Measurements from ENCODE around the gene CALCOCO1.

The CALCOCO1 gene

DNA sequence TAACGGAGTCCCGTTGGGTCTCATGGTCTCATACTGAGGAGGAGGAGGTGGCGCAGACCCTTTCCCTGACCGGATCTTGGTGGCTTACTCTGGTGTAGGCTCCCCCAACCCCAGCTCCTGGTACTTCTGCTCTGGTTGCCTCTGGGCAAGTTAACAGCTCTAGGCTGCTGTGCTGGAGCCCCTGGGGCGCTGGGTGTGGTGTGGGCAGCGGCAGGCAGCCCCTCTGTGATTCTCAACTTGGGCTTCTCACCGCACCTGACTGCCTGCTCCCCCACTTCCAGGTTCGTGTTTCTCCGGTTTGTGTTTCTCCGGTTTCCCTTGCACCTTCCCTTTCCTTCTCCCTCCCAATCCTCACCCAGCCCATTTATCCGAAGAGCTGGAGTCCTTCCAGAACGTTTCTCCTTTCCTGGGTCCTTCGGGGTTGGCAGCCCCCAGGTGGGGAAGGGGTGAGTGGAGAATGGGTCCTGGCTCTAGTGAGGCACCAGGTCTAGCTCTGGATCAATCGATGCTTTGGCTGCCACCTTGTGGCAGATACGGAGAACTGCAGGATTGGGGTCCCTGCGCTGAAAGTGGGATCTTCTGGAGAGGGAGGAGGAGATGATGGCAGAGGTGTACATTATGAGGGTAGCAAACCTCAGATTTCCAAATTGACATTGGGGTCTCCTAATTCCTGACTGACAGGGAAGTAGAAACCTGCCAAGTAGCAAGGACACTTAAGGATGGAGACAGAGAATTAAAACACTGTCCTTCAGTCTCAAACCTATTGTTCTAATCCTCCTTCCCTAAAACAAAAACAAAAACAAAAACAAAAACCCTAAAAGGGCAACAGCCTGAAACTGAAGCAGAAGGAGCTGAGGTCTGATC is 16.2 kb upstream of the CALCOCO1 start:
- H3K9me2 ChIP-seq (replicated peaks; ENCODE audit: control insufficient read depth, low read length), result no peaks in the 10 kb centered on the region
- peaks cover 42% of the 10 kb centered on the region for H3K27me3 ChIP-seq (ENCODE audit: control insufficient read depth, low read length)
- peak overlapping the region; percentile 64 for H3K4me2 ChIP-seq (ENCODE audit: low read length)
- H4K20me1 ChIP-seq (ENCODE audit: control insufficient read depth, insufficient read depth, low read depth, low read length), result no peaks in the 10 kb centered on the region
- H3K79me2 ChIP-seq (ENCODE audit: control insufficient read depth, low read length), result no peaks in the 10 kb centered on the region
- H3K9me3 ChIP-seq (ENCODE audit: control insufficient read depth, insufficient read depth, low read length), result no peaks in the 10 kb centered on the region
- H3K4me1 ChIP-seq (ENCODE audit: control insufficient read depth, low read length), result peaks cover 32% of the 10 kb centered on the region
- TF ChIP-seq EZH2phosphoT487 (IDR thresholded peaks at IDR 0.05; ENCODE audit: borderline replicate concordance, low read length), result no peak
- TF ChIP-seq, protein P1, sequence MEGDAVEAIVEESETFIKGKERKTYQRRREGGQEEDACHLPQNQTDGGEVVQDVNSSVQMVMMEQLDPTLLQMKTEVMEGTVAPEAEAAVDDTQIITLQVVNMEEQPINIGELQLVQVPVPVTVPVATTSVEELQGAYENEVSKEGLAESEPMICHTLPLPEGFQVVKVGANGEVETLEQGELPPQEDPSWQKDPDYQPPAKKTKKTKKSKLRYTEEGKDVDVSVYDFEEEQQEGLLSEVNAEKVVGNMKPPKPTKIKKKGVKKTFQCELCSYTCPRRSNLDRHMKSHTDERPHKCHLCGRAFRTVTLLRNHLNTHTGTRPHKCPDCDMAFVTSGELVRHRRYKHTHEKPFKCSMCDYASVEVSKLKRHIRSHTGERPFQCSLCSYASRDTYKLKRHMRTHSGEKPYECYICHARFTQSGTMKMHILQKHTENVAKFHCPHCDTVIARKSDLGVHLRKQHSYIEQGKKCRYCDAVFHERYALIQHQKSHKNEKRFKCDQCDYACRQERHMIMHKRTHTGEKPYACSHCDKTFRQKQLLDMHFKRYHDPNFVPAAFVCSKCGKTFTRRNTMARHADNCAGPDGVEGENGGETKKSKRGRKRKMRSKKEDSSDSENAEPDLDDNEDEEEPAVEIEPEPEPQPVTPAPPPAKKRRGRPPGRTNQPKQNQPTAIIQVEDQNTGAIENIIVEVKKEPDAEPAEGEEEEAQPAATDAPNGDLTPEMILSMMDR (IDR thresholded peaks at IDR 0.05; ENCODE audit: low read depth, low read length, poor library complexity, severe bottlenecking), result peak; percentile 97
- H3K36me3 ChIP-seq (ENCODE audit: control insufficient read depth, low read length), result no peaks in the 10 kb centered on the region
- H3K27ac ChIP-seq (ENCODE audit: low read depth, low read length), result no peak overlapping the region
- peak overlapping the region; percentile 48 for H3K4me3 ChIP-seq (ENCODE audit: low read length)
- peaks cover 4% of the 10 kb centered on the region; the same call in 1 of the 2 replicates for H3F3A ChIP-seq (ENCODE audit: control insufficient read depth, insufficient read depth)

DNA sequence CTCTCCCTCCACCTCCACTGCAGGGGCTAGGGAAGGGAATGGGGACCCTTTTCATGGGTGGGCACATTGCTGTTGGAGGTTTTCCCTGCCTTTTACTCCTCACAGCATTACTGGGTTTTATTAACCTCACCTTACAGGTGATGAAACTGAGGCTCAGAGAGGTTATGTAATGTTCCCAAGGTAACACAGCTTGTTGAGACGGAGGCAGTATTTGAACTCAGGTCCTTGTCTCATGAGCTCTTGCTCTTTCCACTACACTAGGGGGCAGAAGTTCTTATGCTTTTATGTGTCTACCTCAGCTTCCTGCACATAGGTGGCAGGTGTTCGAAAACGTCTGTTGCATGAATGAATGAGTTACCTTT is 12.9 kb upstream of the CALCOCO1 start:
- TF ChIP-seq EZH2phosphoT487 (IDR thresholded peaks at IDR 0.05; ENCODE audit: borderline replicate concordance, low read length), result no peak
- TF ChIP-seq, protein P1 (IDR thresholded peaks at IDR 0.05; ENCODE audit: low read depth, low read length, poor library complexity, severe bottlenecking), result peak; percentile 49
- peaks cover 4% of the 10 kb centered on the region; the same call in 1 of the 2 replicates for H3F3A ChIP-seq (ENCODE audit: control insufficient read depth, insufficient read depth)
- H3K27me3 ChIP-seq (ENCODE audit: control insufficient read depth, low read length), result peaks cover 67% of the 10 kb centered on the region
- no peak overlapping the region for H3K27ac ChIP-seq (ENCODE audit: low read depth, low read length)
- H3K79me2 ChIP-seq (ENCODE audit: control insufficient read depth, low read length), result no peaks in the 10 kb centered on the region
- H3K36me3 ChIP-seq (ENCODE audit: control insufficient read depth, low read length), result no peaks in the 10 kb centered on the region
- peaks cover 14% of the 10 kb centered on the region for H3K4me1 ChIP-seq (ENCODE audit: control insufficient read depth, low read length)
- H3K4me3 ChIP-seq (ENCODE audit: low read length), result no peak overlapping the region
- no peaks in the 10 kb centered on the region for H3K9me2 ChIP-seq (replicated peaks; ENCODE audit: control insufficient read depth, low read length)
- H4K20me1 ChIP-seq (ENCODE audit: control insufficient read depth, insufficient read depth, low read depth, low read length), result no peaks in the 10 kb centered on the region
- H3K4me2 ChIP-seq (ENCODE audit: low read length), result no peak overlapping the region
- no peaks in the 10 kb centered on the region for H3K9me3 ChIP-seq (ENCODE audit: control insufficient read depth, insufficient read depth, low read length)

DNA sequence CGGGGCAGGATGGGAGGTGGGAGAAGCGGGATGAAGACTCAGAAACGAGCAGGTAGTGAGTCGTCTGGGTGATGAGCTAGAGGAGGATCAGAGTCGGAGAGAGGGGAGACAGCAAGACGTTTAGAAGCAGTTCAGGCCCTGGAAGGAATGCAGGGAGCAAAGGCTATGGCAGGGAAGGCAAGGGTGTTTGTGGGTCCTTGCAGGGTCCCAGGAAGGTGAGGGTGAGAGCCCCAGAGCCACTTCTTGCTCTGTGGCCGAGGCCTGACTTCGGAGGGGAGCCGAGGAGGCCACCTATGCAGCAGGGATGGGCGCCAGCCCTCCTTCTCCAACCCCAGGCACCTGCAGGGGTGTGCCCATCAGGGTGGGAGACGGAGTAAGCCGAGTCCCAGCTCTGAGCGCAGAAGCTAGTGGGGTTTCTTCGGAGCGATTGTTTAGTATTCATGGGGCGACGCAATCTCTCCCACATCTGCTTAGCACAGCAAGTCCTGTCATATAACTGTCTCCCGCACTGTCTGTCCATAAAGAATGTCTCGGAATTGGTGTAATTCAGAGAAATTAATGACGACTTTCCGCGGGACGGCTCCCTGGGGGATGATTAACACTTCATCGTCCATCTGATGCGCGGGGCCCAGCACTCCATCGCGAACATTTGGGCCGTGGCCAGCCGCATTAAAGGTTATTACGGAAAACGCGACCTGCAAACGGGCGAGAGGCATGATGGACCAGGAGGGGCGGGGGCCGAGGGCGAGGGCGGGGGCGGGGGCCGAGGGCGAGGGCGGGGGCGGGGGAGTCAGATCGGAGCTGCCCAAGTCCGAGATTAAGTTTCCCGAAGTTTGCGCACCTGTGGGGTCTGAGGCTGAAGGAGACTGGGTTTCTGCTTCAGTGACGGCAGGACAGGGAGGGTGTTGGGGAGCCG is 12.2 kb upstream of the CALCOCO1 start:
- Histone ChIP-seq H3K79me2 (ENCODE audit: control insufficient read depth, low read length) (no peaks in the 10 kb centered on the region), H3K9me2 (replicated peaks; ENCODE audit: control insufficient read depth, low read length) (no peaks in the 10 kb centered on the region), H3K4me1 (ENCODE audit: control insufficient read depth, low read length) (peaks cover 14% of the 10 kb centered on the region), H3K36me3 (ENCODE audit: control insufficient read depth, low read length) (no peaks in the 10 kb centered on the region), H3K4me3 (ENCODE audit: low read length) (no peak overlapping the region), H3K9me3 (ENCODE audit: control insufficient read depth, insufficient read depth, low read length) (no peaks in the 10 kb centered on the region), H3K4me2 (ENCODE audit: low read length) (peak overlapping the region; percentile 46; the same call in 1 of the 2 replicates), H4K20me1 (ENCODE audit: control insufficient read depth, insufficient read depth, low read depth, low read length) (no peaks in the 10 kb centered on the region), H3K27me3 (ENCODE audit: control insufficient read depth, low read length) (peaks cover 61% of the 10 kb centered on the region), H3F3A (ENCODE audit: control insufficient read depth, insufficient read depth) (peaks cover 4% of the 10 kb centered on the region; the same call in 1 of the 2 replicates), H3K27ac (ENCODE audit: low read depth, low read length) (no peak overlapping the region)
- TF ChIP-seq, protein P1 (IDR thresholded peaks at IDR 0.05; ENCODE audit: low read depth, low read length, poor library complexity, severe bottlenecking), result no peak
- TF ChIP-seq EZH2phosphoT487 (IDR thresholded peaks at IDR 0.05; ENCODE audit: borderline replicate concordance, low read length), result no peak
